SK-N-SH (cell line): ENCODE data around the gene EPHA6. TPM values are rescaled to one million over a fixed set of nuclear protein-coding genes. Genes with fewer than 3 reads are reported as not detected.
"Not testable (repeated sequence)": the region's sequence is repeated elsewhere in the genome, so short reads cannot be mapped to it uniquely, and the experiment has no call there.

Source experiments
- CTCF ChIA-PET: fragments of 300-600, 350-600 bp; formaldehyde crosslinking; extraction: SDS; loops from one replicate; lab custom pipeline; 2021; lab: Yijun Ruan, JAX
- POLR2A ChIA-PET: fragments of 350-600 bp; sonication (Branson Sonifier 250); formaldehyde crosslinking; extraction: SDS; loops from one replicate; lab custom pipeline; 2020; ENCODE audit warnings: antibody characterized with exemption, inconsistent platforms; lab: Yijun Ruan, JAX
- DNase-seq: peaks from one replicate; pipeline ENCODE4 v3.0.0; 2012
- H2AFZ ChIP-seq: fragments of 200-600 bp; sonication (generic); 2 replicates; pipeline ENCODE4 v1.8.1; 2016; ENCODE audit warnings: antibody characterized with exemption, mild to moderate bottlenecking, low read depth
- H3F3A ChIP-seq: fragments of 200-600 bp; sonication (generic); replicated peaks from 2 replicates; pipeline ENCODE3; 2016; ENCODE audit warnings: antibody characterized with exemption, mild to moderate bottlenecking; ENCODE audit not compliant: insufficient read depth
- H3K27ac ChIP-seq, 2 experiments: fragments of 200-500 bp in 1 of 2; fragments of 200-600 bp in 1 of 2; sonication (Bioruptor generic) in 1 of 2; sonication (generic), shearing (Covaris generic) in 1 of 2; 2 replicates each; pipeline versions ENCODE4 v1.5.1 to v1.6.1; 2014 to 2016; ENCODE audit warnings: low read depth in 2 of 2, inconsistent platforms in 1 of 2, low read length in 1 of 2, mild to moderate bottlenecking in 1 of 2, mixed read lengths in 1 of 2
- H3K27me3 ChIP-seq: fragments of 200-600 bp; sonication (generic), shearing (Covaris generic); 2 replicates; pipeline ENCODE4 v1.6.1; 2016; ENCODE audit warnings: mixed run types; ENCODE audit not compliant: insufficient read depth
- H3K36me3 ChIP-seq, 2 experiments: fragments of 200-500 bp in 1 of 2; fragments of 200-600 bp in 1 of 2; sonication (Bioruptor generic) in 1 of 2; sonication (generic) in 1 of 2; replicated peaks in 1 of 2; 2 replicates each; pipeline versions ENCODE3 to v1.5.1; 2014 to 2016; ENCODE audit warnings: low read length in 1 of 2, mild to moderate bottlenecking in 1 of 2; ENCODE audit not compliant: insufficient read depth in 2 of 2, control insufficient read depth in 1 of 2
- H3K4me1 ChIP-seq, 2 experiments: fragments of 200-500 bp in 1 of 2; fragments of 200-600 bp in 1 of 2; sonication (Bioruptor generic) in 1 of 2; sonication (generic), shearing (Covaris generic) in 1 of 2; 2 replicates each; pipeline versions ENCODE4 v1.5.1 to v1.6.1; 2014 to 2016; ENCODE audit warnings: low read depth in 1 of 2, low read length in 1 of 2, mixed run types in 1 of 2; ENCODE audit not compliant: insufficient read depth in 2 of 2, control insufficient read depth in 1 of 2
- H3K4me2 ChIP-seq: fragments of 200-600 bp; sonication (generic), shearing (Covaris generic); 2 replicates; pipeline ENCODE4 v1.6.1; 2017; ENCODE audit warnings: mixed run types
- H3K4me3 ChIP-seq, 2 experiments: fragments of 200-500 bp in 1 of 2; fragments of 200-600 bp in 1 of 2; sonication (Bioruptor generic) in 1 of 2; sonication (generic), shearing (Covaris generic) in 1 of 2; 2 replicates each; pipeline versions ENCODE4 v1.5.1 to v1.8.1; 2014 to 2016; ENCODE audit warnings: low read depth in 2 of 2, inconsistent platforms in 1 of 2, low read length in 1 of 2, mild to moderate bottlenecking in 1 of 2, mixed read lengths in 1 of 2, moderate library complexity in 1 of 2
- H3K79me2 ChIP-seq: fragments of 200-600 bp; sonication (generic); 2 replicates; pipeline ENCODE4 v1.8.1; 2017; ENCODE audit warnings: mild to moderate bottlenecking; ENCODE audit not compliant: insufficient read depth
- H3K9ac ChIP-seq: fragments of 200-600 bp; sonication (generic); 2 replicates; pipeline ENCODE4 v1.6.1; 2017; ENCODE audit warnings: mixed run types
- H3K9me2 ChIP-seq: fragments of 200-600 bp; sonication (generic); 2 replicates; pipeline ENCODE4 v1.6.1; 2017; ENCODE audit warnings: mixed run types
- H3K9me3 ChIP-seq: fragments of 200-600 bp; sonication (generic); 2 replicates; pipeline ENCODE4 v1.6.1; 2017; ENCODE audit warnings: mixed run types, mild to moderate bottlenecking, moderate library complexity
- H4K20me1 ChIP-seq: fragments of 200-600 bp; sonication (generic); 2 replicates; pipeline ENCODE4 v1.6.1; 2017; ENCODE audit warnings: mild to moderate bottlenecking, mixed run types; ENCODE audit not compliant: insufficient read depth
- CHD2 ChIP-seq: fragments of 150-350 bp; IDR thresholded peaks from 2 replicates; pipeline ENCODE4 v1.6.1; 2018; ENCODE audit warnings: low read length; ENCODE audit not compliant: partially characterized antibody
- EP300 ChIP-seq, 2 experiments: IDR thresholded peaks; 2 replicates each; pipeline versions ENCODE4 v1.4.0 to v1.6.1; 2012; ENCODE audit warnings: borderline replicate concordance in 1 of 2, low read depth in 1 of 2, low read length in 1 of 2
- FOXJ3 ChIP-seq: sonication (generic); formaldehyde crosslinking; IDR thresholded peaks from 2 replicates; pipeline ENCODE4 v1.5.1; 2020; ENCODE audit warnings: mild to moderate bottlenecking, missing genetic modification reagents
- GATA2 ChIP-seq: sonication (generic); formaldehyde crosslinking; IDR thresholded peaks from 2 replicates; pipeline ENCODE4 v1.5.0; 2020; ENCODE audit warnings: mild to moderate bottlenecking, missing genetic modification reagents
- MEF2A ChIP-seq: IDR thresholded peaks from 2 replicates; pipeline ENCODE4 v1.4.0; 2012; ENCODE audit warnings: low read depth, borderline replicate concordance
- MXI1 ChIP-seq: IDR thresholded peaks from 2 replicates; pipeline ENCODE4 v1.6.1; 2012; ENCODE audit warnings: mild to moderate bottlenecking, low read depth, low read length, improper control_type of control experiment
- NRF1 ChIP-seq: IDR thresholded peaks from 2 replicates; pipeline ENCODE4 v1.6.1; 2012; ENCODE audit warnings: low read depth, mild to moderate bottlenecking, low read length
- POLR2AphosphoS5 ChIP-seq: IDR thresholded peaks from 2 replicates; pipeline ENCODE4 v1.6.1; 2012; ENCODE audit warnings: low read depth, low read length
- REST ChIP-seq: IDR thresholded peaks from 2 replicates; pipeline ENCODE4 v1.6.1; 2012; ENCODE audit warnings: mild to moderate bottlenecking, low read depth, low read length, moderate library complexity
- SIN3A ChIP-seq: IDR thresholded peaks from 2 replicates; pipeline ENCODE4 v1.6.1; 2012; ENCODE audit warnings: low read depth, mild to moderate bottlenecking, low read length, moderate library complexity, borderline replicate concordance
- SMC3 ChIP-seq: IDR thresholded peaks from 2 replicates; pipeline ENCODE4 v1.6.1; 2012; ENCODE audit warnings: low read depth, low read length, improper control_type of control experiment
- TAF1 ChIP-seq: IDR thresholded peaks from 2 replicates; pipeline ENCODE4 v1.6.1; 2012; ENCODE audit warnings: low read depth, mild to moderate bottlenecking, low read length, moderate library complexity, borderline replicate concordance
- TCF12 ChIP-seq: IDR thresholded peaks from 2 replicates; pipeline ENCODE4 v1.4.0; 2012
- TEAD4 ChIP-seq: IDR thresholded peaks from 2 replicates; pipeline ENCODE4 v1.4.0; 2012; ENCODE audit warnings: mild to moderate bottlenecking, borderline replicate concordance; ENCODE audit not compliant: insufficient read depth
- USF1 ChIP-seq: IDR thresholded peaks from 2 replicates; pipeline ENCODE4 v1.4.0; 2012; ENCODE audit warnings: low read depth, borderline replicate concordance
- ZBTB33 ChIP-seq: IDR thresholded peaks from 2 replicates; pipeline ENCODE4 v1.4.0; 2012; ENCODE audit warnings: low read depth, borderline replicate concordance
- WGBS: methylation state at CpG from one replicate; pipeline ENCODE4 v1.1.6; 2017; ENCODE audit warnings: low lambda C conversion rate; 5-methylcytosine and 5-hydroxymethylcytosine counted together
- polyA plus RNA-seq, 3 experiments: library from polyadenylated mRNA; depleted of rRNA; stranded (reverse); fragments of >200 nt; gene quantifications; 2 replicates each; pipeline ENCODE4 v1.2.3, GENCODE V29; 2012

EPHA6 gene
- polyA plus RNA-seq, 1 of the 3 experiments (the other 2 are of a cell fraction): not detected

- TF ChIP-seq USF1: no peak
- TF ChIP-seq, all 33 proteins: peak for 0
Observed at GRCh38 chr3:96977671-96978070, 163.3 kb downstream of the EPHA6 start (continued).

GRCh38 chr3:96983716-96984115 is 169.3 kb downstream of the EPHA6 start:
- H3K4me3 ChIP-seq, H2AFZ ChIP-seq, H3K4me1 ChIP-seq, H3K9me2 ChIP-seq, H4K20me1 ChIP-seq, H3K79me2 ChIP-seq, H3K27me3 ChIP-seq, CTCF ChIA-PET, POLR2A ChIA-PET, H3K27ac ChIP-seq, H3K9ac ChIP-seq, H3K36me3 ChIP-seq, H3F3A ChIP-seq, DNase-seq, H3K4me2 ChIP-seq, H3K9me3 ChIP-seq: not testable (repeated sequence)
- WGBS: 66% methylated on average over 7 of the region's 7 CpGs

- no peak overlapping the region for H3K4me2 ChIP-seq
- no peaks in the 10 kb centered on the region for H3K79me2 ChIP-seq
- H3K36me3 ChIP-seq: no peaks in the 10 kb centered on the region
- H4K20me1 ChIP-seq: no peaks in the 10 kb centered on the region
- no peaks in the 10 kb centered on the region for H3K9me3 ChIP-seq
- ChIA-PET CTCF (no interaction called here), POLR2A (no interaction called here)
- H3K27ac ChIP-seq: no peak overlapping the region
- H3K27me3 ChIP-seq: no peaks in the 10 kb centered on the region
- no peaks in the 10 kb centered on the region; a peak in 1 of 4 replicates for H3K4me1 ChIP-seq
- no peaks in the 10 kb centered on the region for H3K9me2 ChIP-seq
- TF ChIP-seq EP300 (IDR thresholded peaks at IDR 0.05; ENCODE audit: borderline replicate concordance in 1 of 2, low read depth in 1 of 2, low read length in 1 of 2) (no peak), REST (no peak), TEAD4 (no peak), SIN3A (no peak), POLR2AphosphoS5 (no peak), GATA2 (CRISPR knock-in tag) (no peak), TCF12 (no peak), MXI1 (no peak), MEF2A (no peak), SMC3 (no peak), NRF1 (no peak), FOXJ3 (no peak), TAF1 (no peak), CHD2 (no peak), ZBTB33 (no peak)
- no peak for DNase-seq
- no peak overlapping the region for H3K4me3 ChIP-seq
- no peaks in the 10 kb centered on the region for H3F3A ChIP-seq
- no peak overlapping the region for H3K9ac ChIP-seq
- no peak overlapping the region for H2AFZ ChIP-seq
- WGBS: 41% methylated on average over 1 of the region's 1 CpG
Observed at GRCh38 chr3:96986241-96986640, 171.8 kb downstream of the EPHA6 start.
